Cardiac muscle cell (in vitro differentiated cells and primary cell): ENCODE measurements around the gene FIGN. TPM values are rescaled to one million over a fixed set of nuclear protein-coding genes. Genes with fewer than 3 reads are reported as not detected.

Source experiments
- DNase-seq, 2 donors: peaks; one replicate each; pipeline versions ENCODE4 v3.0.0 to v3.0.0-alpha.2; 2010 to 2017; ENCODE audit warnings: low read depth in 1 of 2, low spot score in 1 of 2
- H3K27ac ChIP-seq: fragments of 200-600 bp; sonication (generic); 2 replicates; pipeline ENCODE4 v1.5.1; 2016
- H3K27me3 ChIP-seq: fragments of 200-600 bp; sonication (generic); 2 replicates; pipeline ENCODE4 v1.6.0; 2016; ENCODE audit warnings: control low read depth
- H3K36me3 ChIP-seq: fragments of 200-600 bp; sonication (generic); 2 replicates; pipeline ENCODE4 v1.5.1; 2016; ENCODE audit warnings: control low read depth
- H3K4me1 ChIP-seq: fragments of 200-600 bp; sonication (generic); 2 replicates; pipeline ENCODE4 v1.8.1; 2017; ENCODE audit warnings: low read depth, mild to moderate bottlenecking, mixed run types
- H3K4me3 ChIP-seq: fragments of 200-600 bp; sonication (generic); 2 replicates; pipeline ENCODE4 v1.5.1; 2016; ENCODE audit warnings: mild to moderate bottlenecking
- H3K9me3 ChIP-seq: fragments of 200-600 bp; sonication (generic); 2 replicates; pipeline ENCODE4 v1.5.1; 2017; ENCODE audit warnings: low read depth, mild to moderate bottlenecking, control low read depth
- polyA plus RNA-seq: library from polyadenylated mRNA; unstranded; fragments of >200 nt; fragmentation: Nextera tagmentation; extraction: Ambion mirVana; gene quantifications from 2 replicates; pipeline ENCODE4 v1.2.1, GENCODE V29; 2016
- total RNA-seq: library from RNA; depleted of rRNA; stranded (reverse); fragments of >200 nt; gene quantifications from 2 replicates; pipeline ENCODE4 v1.2.3, GENCODE V29; 2016
- TF ChIP-seq, protein P1 (sequence below): IDR thresholded peaks from 2 replicates; pipeline ENCODE4 v1.5.1; 2012; ENCODE audit warnings: low read depth, mild to moderate bottlenecking, low read length

FIGN gene
- total and polyA plus RNA-seq, 2 experiments from 2014 or later, result 12.6 to 51.0 TPM

GRCh38 chr2:163548970-163549369 lies 186.8 kb downstream of the FIGN start:
- Histone ChIP-seq H3K27ac (no peak overlapping the region), H3K27me3 (no peaks in the 10 kb centered on the region), H3K36me3 (no peaks in the 10 kb centered on the region), H3K4me1 (peaks cover 6% of the 10 kb centered on the region), H3K9me3 (no peaks in the 10 kb centered on the region), H3K4me3 (no peak overlapping the region)
- TF ChIP-seq, protein P1, sequence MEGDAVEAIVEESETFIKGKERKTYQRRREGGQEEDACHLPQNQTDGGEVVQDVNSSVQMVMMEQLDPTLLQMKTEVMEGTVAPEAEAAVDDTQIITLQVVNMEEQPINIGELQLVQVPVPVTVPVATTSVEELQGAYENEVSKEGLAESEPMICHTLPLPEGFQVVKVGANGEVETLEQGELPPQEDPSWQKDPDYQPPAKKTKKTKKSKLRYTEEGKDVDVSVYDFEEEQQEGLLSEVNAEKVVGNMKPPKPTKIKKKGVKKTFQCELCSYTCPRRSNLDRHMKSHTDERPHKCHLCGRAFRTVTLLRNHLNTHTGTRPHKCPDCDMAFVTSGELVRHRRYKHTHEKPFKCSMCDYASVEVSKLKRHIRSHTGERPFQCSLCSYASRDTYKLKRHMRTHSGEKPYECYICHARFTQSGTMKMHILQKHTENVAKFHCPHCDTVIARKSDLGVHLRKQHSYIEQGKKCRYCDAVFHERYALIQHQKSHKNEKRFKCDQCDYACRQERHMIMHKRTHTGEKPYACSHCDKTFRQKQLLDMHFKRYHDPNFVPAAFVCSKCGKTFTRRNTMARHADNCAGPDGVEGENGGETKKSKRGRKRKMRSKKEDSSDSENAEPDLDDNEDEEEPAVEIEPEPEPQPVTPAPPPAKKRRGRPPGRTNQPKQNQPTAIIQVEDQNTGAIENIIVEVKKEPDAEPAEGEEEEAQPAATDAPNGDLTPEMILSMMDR, result no peak
- no peak for DNase-seq
